ENCODE measurements around the gene MROH8.
"Not testable (repeated sequence)": the region's sequence is repeated elsewhere in the genome, so short reads cannot be mapped to it uniquely, and the experiment has no call there.

MROH8 gene

DNA sequence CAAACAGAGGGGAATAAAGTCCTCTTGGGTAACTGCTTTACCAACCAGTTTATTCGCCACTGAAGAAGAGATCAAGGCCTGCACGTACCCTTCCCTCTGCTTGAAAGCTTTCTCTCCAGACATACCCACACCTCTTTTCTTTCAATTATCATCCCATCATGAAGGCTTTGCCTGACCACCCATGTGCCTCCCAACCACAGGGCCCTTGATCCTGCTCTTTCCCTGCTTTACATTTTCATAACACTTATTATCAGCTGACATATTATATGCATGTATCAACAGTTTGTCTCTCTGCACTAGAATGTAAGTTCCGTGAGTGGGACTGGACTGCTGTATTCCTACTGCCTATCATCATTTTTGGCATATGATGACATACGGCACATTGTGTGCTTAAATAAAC is 21.1 kb downstream of the MROH8 start:
- CTCF ChIA-PET = interaction anchor here (1.1 to 1.8 kb wide), 3 partner anchors 12 to 34 kb away, joined by 3 to 4 read pairs (median 3); partner anchors contain the start of genes MROH8 and RPN2
- POLR2A ChIA-PET = no interaction called here
- H3K4me3 ChIP-seq (ENCODE audit: low read depth, low read length) = no peak overlapping the region
- no peak for TF ChIP-seq CTCF (IDR thresholded peaks at IDR 0.05; ENCODE audit: insufficient read depth, low read length, missing control alignments)
- no peak for DNase-seq (ENCODE audit: low read depth, low spot score)

GRCh38 chr20:37155987-37156386 is 23.4 kb downstream of the MROH8 start:
- POLR2A ChIA-PET = no interaction called here
- no peak for DNase-seq (ENCODE audit: low read depth, low spot score)
- H3K4me3 ChIP-seq (ENCODE audit: low read depth, low read length) = no peak overlapping the region
- TF ChIP-seq CTCF (IDR thresholded peaks at IDR 0.05; ENCODE audit: insufficient read depth, low read length, missing control alignments) = no peak
- CTCF ChIA-PET = interaction anchor here (0.9 to 1.7 kb wide), 2 partner anchors 14 to 379 kb away, joined by 3 to 5 read pairs; no protein-coding TSS in a partner anchor

- ChIA-PET CTCF (no interaction called here), POLR2A (no interaction called here)
- no peak for TF ChIP-seq CTCF (IDR thresholded peaks at IDR 0.05; ENCODE audit: insufficient read depth, low read length, missing control alignments)
- no peak overlapping the region for H3K4me3 ChIP-seq (ENCODE audit: low read depth, low read length)
- no peak for DNase-seq (ENCODE audit: low read depth, low spot score)
Observed at GRCh38 chr20:37154684-37155298, 24.6 kb downstream of the MROH8 start.

- CTCF ChIA-PET = no interaction called here
- no peak overlapping the region for H3K4me3 ChIP-seq (ENCODE audit: low read depth, low read length)
- POLR2A ChIA-PET = no interaction called here
- no peak for TF ChIP-seq CTCF (IDR thresholded peaks at IDR 0.05; ENCODE audit: insufficient read depth, low read length, missing control alignments)
- no peak for DNase-seq (ENCODE audit: low read depth, low spot score)
Observed at GRCh38 chr20:37152284-37152683, 27.1 kb downstream of the MROH8 start.

GRCh38 chr20:37151529-37151928 is 27.8 kb downstream of the MROH8 start:
- DNase-seq (ENCODE audit: low read depth, low spot score) = no peak
- ChIA-PET POLR2A (no interaction called here), CTCF (no interaction called here)
- H3K4me3 ChIP-seq (ENCODE audit: low read depth, low read length) = no peak overlapping the region
- no peak for TF ChIP-seq CTCF (IDR thresholded peaks at IDR 0.05; ENCODE audit: insufficient read depth, low read length, missing control alignments)

GRCh38 chr20:37150864-37151263 is 28.5 kb downstream of the MROH8 start:
- DNase-seq (ENCODE audit: low read depth, low spot score); CTCF ChIA-PET; POLR2A ChIA-PET; H3K4me3 ChIP-seq (ENCODE audit: low read depth, low read length): not testable (repeated sequence)

DNA sequence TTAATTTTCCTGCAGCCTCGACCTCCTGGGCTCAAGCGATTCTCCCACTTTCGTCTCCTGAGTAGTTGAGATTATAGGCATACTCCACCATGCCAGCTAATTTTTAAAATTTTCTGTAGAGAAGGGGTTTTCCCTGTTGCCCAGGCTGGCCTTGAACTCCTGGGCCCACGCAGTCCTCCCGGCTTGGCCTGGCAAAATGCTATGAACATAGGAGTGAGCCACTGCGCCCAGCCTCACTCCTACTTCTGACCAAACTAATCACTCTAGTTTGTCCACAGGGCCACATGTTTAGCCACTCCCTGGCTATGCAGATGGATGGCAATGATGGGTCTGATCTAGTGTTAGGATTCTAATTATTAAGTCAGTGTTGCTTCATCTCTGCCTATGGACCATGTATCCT is 32.1 kb downstream of the MROH8 start:
- no peak for DNase-seq (ENCODE audit: low read depth, low spot score)
- TF ChIP-seq CTCF (IDR thresholded peaks at IDR 0.05; ENCODE audit: insufficient read depth, low read length, missing control alignments) = no peak
- H3K4me3 ChIP-seq (ENCODE audit: low read depth, low read length) = no peak overlapping the region
- ChIA-PET POLR2A (no interaction called here), CTCF (interaction anchor here (0.8 kb wide), 1 partner anchor 14 kb away, joined by 4 read pairs; no protein-coding TSS in a partner anchor)

Data from AG04449 (cell line).